ENCODE data around the gene EPHA7. TPM values are rescaled to one million over a fixed set of nuclear protein-coding genes. Genes with fewer than 3 reads are reported as not detected.

Gene EPHA7
- polyA plus RNA-seq, 1 of the 3 experiments (the other 2 are of a cell fraction), result under 0.01 TPM

- POLR2A ChIA-PET, result no interaction called here
- no peak overlapping the region for H2AFZ ChIP-seq (ENCODE audit: low read depth)
Measured at GRCh38 chr6:93371756-93372155, 47.6 kb downstream of the EPHA7 start.

GRCh38 chr6:93369586-93370134 is 49.7 kb downstream of the EPHA7 start:
- ChIA-PET POLR2A (no interaction called here), CTCF (no interaction called here)
- Histone ChIP-seq H3K27me3 (ENCODE audit: insufficient read depth) (no peaks in the 10 kb centered on the region), H3F3A (replicated peaks; ENCODE audit: insufficient read depth) (no peaks in the 10 kb centered on the region), H3K4me3 (ENCODE audit: low read depth in 2 of 2, low read length in 1 of 2) (no peak overlapping the region), H3K9me2 (no peaks in the 10 kb centered on the region), H3K9ac (no peak overlapping the region), H3K79me2 (ENCODE audit: insufficient read depth) (no peaks in the 10 kb centered on the region), H3K36me3 (replicated peaks in 1 of 2; ENCODE audit: control insufficient read depth in 1 of 2, insufficient read depth in 2 of 2, low read length in 1 of 2) (no peaks in the 10 kb centered on the region), H3K4me1 (ENCODE audit: control insufficient read depth in 1 of 2, insufficient read depth in 2 of 2, low read depth in 1 of 2, low read length in 1 of 2) (no peaks in the 10 kb centered on the region), H3K4me2 (no peak overlapping the region), H3K27ac (ENCODE audit: low read depth in 2 of 2, low read length in 1 of 2) (no peak overlapping the region), H4K20me1 (ENCODE audit: insufficient read depth) (no peaks in the 10 kb centered on the region), H3K9me3 (no peaks in the 10 kb centered on the region), H2AFZ (ENCODE audit: low read depth) (no peak overlapping the region)
- TF ChIP-seq MEF2A (IDR thresholded peaks at IDR 0.05; ENCODE audit: borderline replicate concordance, low read depth) (no peak), MAX (IDR thresholded peaks at IDR 0.05; ENCODE audit: low read depth) (no peak), RAD21 (IDR thresholded peaks at IDR 0.05; ENCODE audit: low read length) (no peak), PBX3 (IDR thresholded peaks at IDR 0.05) (no peak), FOXJ3 (CRISPR knock-in tag; IDR thresholded peaks at IDR 0.05) (no peak), NRF1 (IDR thresholded peaks at IDR 0.05; ENCODE audit: low read depth, low read length) (no peak)
- no peak for DNase-seq
- 3% methylated on average over 3 of the region's 3 CpGs for WGBS (ENCODE audit: low lambda C conversion rate)

More at GRCh38 chr6:93371756-93372155, 47.6 kb downstream of the EPHA7 start:
- H3K4me2 ChIP-seq, result no peak overlapping the region
- no peaks in the 10 kb centered on the region for H3K9me3 ChIP-seq
- H3K27me3 ChIP-seq (ENCODE audit: insufficient read depth), result no peaks in the 10 kb centered on the region
- H3K9ac ChIP-seq, result no peak overlapping the region
- no peaks in the 10 kb centered on the region for H3K36me3 ChIP-seq (replicated peaks in 1 of 2; ENCODE audit: control insufficient read depth in 1 of 2, insufficient read depth in 2 of 2, low read length in 1 of 2)
- TF ChIP-seq FOXJ3 (CRISPR knock-in tag; IDR thresholded peaks at IDR 0.05) (no peak), FOXM1 (IDR thresholded peaks at IDR 0.05; ENCODE audit: low read depth) (no peak), TCF12 (IDR thresholded peaks at IDR 0.05) (no peak)
- no peak for DNase-seq
- H3K4me3 ChIP-seq (ENCODE audit: low read depth in 2 of 2, low read length in 1 of 2), result no peak overlapping the region
- H3F3A ChIP-seq (replicated peaks; ENCODE audit: insufficient read depth), result no peaks in the 10 kb centered on the region
- no peaks in the 10 kb centered on the region for H3K4me1 ChIP-seq (ENCODE audit: control insufficient read depth in 1 of 2, insufficient read depth in 2 of 2, low read depth in 1 of 2, low read length in 1 of 2)
- no peaks in the 10 kb centered on the region for H3K79me2 ChIP-seq (ENCODE audit: insufficient read depth)
- CTCF ChIA-PET, result no interaction called here
- H3K9me2 ChIP-seq, result no peaks in the 10 kb centered on the region
- no peak overlapping the region for H3K27ac ChIP-seq (ENCODE audit: low read depth in 2 of 2, low read length in 1 of 2)
- no peaks in the 10 kb centered on the region for H4K20me1 ChIP-seq (ENCODE audit: insufficient read depth)

GRCh38 chr6:93366506-93366905 is 52.9 kb downstream of the EPHA7 start:
- H3K79me2 ChIP-seq (ENCODE audit: insufficient read depth), result no peaks in the 10 kb centered on the region
- H4K20me1 ChIP-seq (ENCODE audit: insufficient read depth), result no peaks in the 10 kb centered on the region
- CTCF ChIA-PET, result no interaction called here
- 32% methylated on average over 7 of the region's 7 CpGs for WGBS (ENCODE audit: low lambda C conversion rate)
- no peak for DNase-seq
- H2AFZ ChIP-seq (ENCODE audit: low read depth), result no peak overlapping the region
- no peaks in the 10 kb centered on the region for H3K4me1 ChIP-seq (ENCODE audit: control insufficient read depth in 1 of 2, insufficient read depth in 2 of 2, low read depth in 1 of 2, low read length in 1 of 2)
- H3K4me2 ChIP-seq, result no peak overlapping the region
- H3K27me3 ChIP-seq (ENCODE audit: insufficient read depth), result no peaks in the 10 kb centered on the region
- H3K36me3 ChIP-seq (replicated peaks in 1 of 2; ENCODE audit: control insufficient read depth in 1 of 2, insufficient read depth in 2 of 2, low read length in 1 of 2), result no peaks in the 10 kb centered on the region
- no peak overlapping the region for H3K27ac ChIP-seq (ENCODE audit: low read depth in 2 of 2, low read length in 1 of 2)
- H3K4me3 ChIP-seq (ENCODE audit: low read depth in 2 of 2, low read length in 1 of 2), result no peak overlapping the region
- POLR2A ChIA-PET, result no interaction called here
- H3K9me2 ChIP-seq, result no peaks in the 10 kb centered on the region
- H3F3A ChIP-seq (replicated peaks; ENCODE audit: insufficient read depth), result no peaks in the 10 kb centered on the region
- no peaks in the 10 kb centered on the region for H3K9me3 ChIP-seq
- H3K9ac ChIP-seq, result no peak overlapping the region
- TF ChIP-seq TEAD4 (IDR thresholded peaks at IDR 0.05; ENCODE audit: borderline replicate concordance, insufficient read depth) (no peak), SMC3 (IDR thresholded peaks at IDR 0.05; ENCODE audit: low read depth, low read length) (no peak), JUND (IDR thresholded peaks at IDR 0.05) (no peak), CHD2 (IDR thresholded peaks at IDR 0.05; ENCODE audit: low read length, partially characterized antibody) (no peak), MXI1 (IDR thresholded peaks at IDR 0.05; ENCODE audit: low read depth, low read length) (no peak), ZBTB33 (IDR thresholded peaks at IDR 0.05; ENCODE audit: borderline replicate concordance, low read depth) (no peak), USF1 (IDR thresholded peaks at IDR 0.05; ENCODE audit: borderline replicate concordance, low read depth) (no peak), NRF1 (IDR thresholded peaks at IDR 0.05; ENCODE audit: low read depth, low read length) (no peak), PBX3 (IDR thresholded peaks at IDR 0.05) (no peak), SIN3A (IDR thresholded peaks at IDR 0.05; ENCODE audit: borderline replicate concordance, low read depth, low read length) (no peak), TCF12 (IDR thresholded peaks at IDR 0.05) (no peak), EP300 (IDR thresholded peaks at IDR 0.05; ENCODE audit: borderline replicate concordance in 1 of 2, low read depth in 1 of 2, low read length in 1 of 2) (no peak), POLR2AphosphoS5 (IDR thresholded peaks at IDR 0.05; ENCODE audit: low read depth, low read length) (no peak)

Data from SK-N-SH (cell line).